Suprapubic skin (tissue), 3 donors: ENCODE data around the gene DEPDC5.

Experiments
- CTCF ChIP-seq, 2 donors: fragments of 200-600 bp in 1 of 2; fragments of 450-650 bp in 1 of 2; sonication (generic) in 1 of 2; IDR thresholded peaks; one replicate each; pipeline ENCODE4 v1.5.1; 2016 to 2019; ENCODE audit warnings: antibody characterized with exemption in 2 of 2, mild to moderate bottlenecking in 1 of 2, moderate library complexity in 1 of 2
- EP300 ChIP-seq: sonication (generic); formaldehyde crosslinking; IDR thresholded peaks from one replicate; pipeline ENCODE4 v1.6.1; 2017; ENCODE audit warnings: antibody characterized with exemption
- POLR2A ChIP-seq, 2 donors: fragments of 450-650 bp; IDR thresholded peaks; one replicate each; pipeline ENCODE4 v1.6.1; 2017; ENCODE audit warnings: antibody characterized with exemption in 2 of 2, mild to moderate bottlenecking in 2 of 2, moderate library complexity in 2 of 2

DNA sequence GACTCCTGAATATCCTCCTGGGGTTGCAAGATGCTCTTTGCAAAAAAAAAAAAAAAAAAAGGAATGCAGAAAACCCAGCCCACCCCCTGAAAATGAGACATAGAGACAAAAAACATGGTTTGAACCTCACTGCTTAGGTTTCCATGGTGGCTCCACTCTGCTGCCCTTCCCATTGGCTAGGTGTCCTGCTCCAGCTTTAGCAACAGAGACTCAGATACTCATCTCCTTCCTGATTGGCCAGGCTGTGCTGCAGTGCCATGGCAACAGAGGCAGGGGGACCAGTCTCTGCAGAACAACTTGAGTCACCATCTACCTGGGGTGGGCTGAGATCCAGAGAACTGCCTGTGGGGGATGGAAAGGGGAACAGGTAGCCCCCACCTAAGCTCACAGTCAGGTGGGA lies 173.2 kb downstream of the DEPDC5 start:
- TF ChIP-seq CTCF (IDR thresholded peaks at IDR 0.05), result no peak
- TF ChIP-seq POLR2A (IDR thresholded peaks at IDR 0.05), result no peak
- TF ChIP-seq EP300, result no peak
